IMR-90 (cell line): ENCODE data around the gene PRSS1. TPM values are rescaled to one million over a fixed set of nuclear protein-coding genes. Genes with fewer than 3 reads are reported as not detected.

Experiments
- ATAC-seq: fragments of 200-7000 bp; cut with Tn5 transposase; 2 replicates; pipeline ENCODE4 v1.9.1; 2020; ENCODE audit warnings: low read depth, mild to moderate bottlenecking, moderate library complexity
- BruUV-seq: library from RNA; stranded (reverse); fragments of 400-500 nt; replicated peaks from 2 replicates; lab custom pipeline; 2021; lab: Mats Ljungman, UMichigan
- CTCF ChIA-PET: fragments of 300-600 bp; formaldehyde crosslinking; extraction: SDS; loops from one replicate; lab custom pipeline; 2021; ENCODE audit warnings: antibody characterized with exemption; lab: Yijun Ruan, JAX
- POLR2A ChIA-PET: fragments of 300-600 bp; sonication (Branson Sonifier 250); formaldehyde crosslinking; loops from one replicate; lab custom pipeline; 2022; ENCODE audit warnings: antibody characterized with exemption; ENCODE audit not compliant: unreplicated experiment; lab: Charles Lee
- DNase-seq: peaks from one replicate; pipeline ENCODE4 v3.0.0; 2013
- H2AFZ ChIP-seq: replicated peaks from 2 replicates; pipeline ENCODE3; 2013; ENCODE audit warnings: low read length, mild to moderate bottlenecking; ENCODE audit not compliant: poor library complexity
- H2AK5ac ChIP-seq: 2 replicates; pipeline ENCODE4 v1.6.1; 2013; ENCODE audit warnings: low read depth, low read length, inconsistent platforms
- H2AK9ac ChIP-seq: replicated peaks from 2 replicates; pipeline ENCODE3; 2013; ENCODE audit warnings: mild to moderate bottlenecking, low read depth, low read length, moderate library complexity; ENCODE audit not compliant: poor library complexity
- H2BK120ac ChIP-seq: 2 replicates; pipeline ENCODE4 v1.6.1; 2013; ENCODE audit warnings: low read depth, low read length, inconsistent platforms
- H2BK15ac ChIP-seq: 3 replicates; pipeline ENCODE4 v1.6.1; 2013; ENCODE audit warnings: low read depth, low read length, inconsistent platforms
- H2BK20ac ChIP-seq: 2 replicates; pipeline ENCODE4 v1.6.1; 2013; ENCODE audit warnings: low read depth, mild to moderate bottlenecking, inconsistent platforms, low read length, moderate library complexity
- H2BK5ac ChIP-seq: 2 replicates; pipeline ENCODE4 v1.6.1; 2013; ENCODE audit warnings: mild to moderate bottlenecking, low read depth, low read length, inconsistent platforms; ENCODE audit not compliant: poor library complexity, severe bottlenecking
- H3K14ac ChIP-seq: replicated peaks from 2 replicates; pipeline ENCODE4 v1.6.1; 2013; ENCODE audit warnings: low read depth, low read length, inconsistent platforms
- H3K18ac ChIP-seq: 2 replicates; pipeline ENCODE4 v1.6.1; 2013; ENCODE audit warnings: low read depth, low read length, control low read depth
- H3K23ac ChIP-seq: 2 replicates; pipeline ENCODE4 v1.6.1; 2013; ENCODE audit warnings: low read depth, low read length, inconsistent platforms
- H3K27ac ChIP-seq: 2 replicates; pipeline ENCODE4 v1.5.1; 2013; ENCODE audit warnings: mild to moderate bottlenecking, control low read depth, low read length; ENCODE audit not compliant: insufficient read depth
- H3K27me3 ChIP-seq: 2 replicates; pipeline ENCODE4 v1.6.1; 2013; ENCODE audit warnings: low read length; ENCODE audit not compliant: control insufficient read depth, insufficient read depth
- H3K36me3 ChIP-seq: 2 replicates; pipeline ENCODE4 v1.6.1; 2013; ENCODE audit warnings: low read length, mixed read lengths; ENCODE audit not compliant: control insufficient read depth, insufficient read depth
- H3K4ac ChIP-seq: 2 replicates; pipeline ENCODE4 v1.6.1; 2013; ENCODE audit warnings: low read depth, low read length, inconsistent platforms
- H3K4me1 ChIP-seq: 2 replicates; pipeline ENCODE4 v1.6.1; 2013; ENCODE audit warnings: low read length, mixed read lengths; ENCODE audit not compliant: control insufficient read depth, insufficient read depth
- H3K4me2 ChIP-seq: 2 replicates; pipeline ENCODE4 v1.6.1; 2013; ENCODE audit warnings: low read depth, mild to moderate bottlenecking, control low read depth, low read length, moderate library complexity
- H3K4me3 ChIP-seq: 2 replicates; pipeline ENCODE4 v1.5.1; 2013; ENCODE audit warnings: low read depth, mild to moderate bottlenecking, control low read depth, low read length, moderate library complexity; ENCODE audit not compliant: insufficient read depth
- H3K56ac ChIP-seq: 2 replicates; pipeline ENCODE4 v1.6.1; 2013; ENCODE audit warnings: low read length, inconsistent platforms; ENCODE audit not compliant: insufficient read depth; ENCODE audit errors: extremely low read depth
- H3K79me1 ChIP-seq, 2 experiments: 2 replicates each; pipeline ENCODE4 v1.6.1; 2013; ENCODE audit warnings: low read length in 2 of 2, inconsistent platforms in 1 of 2, low read depth in 1 of 2
- H3K9ac ChIP-seq: 2 replicates; pipeline ENCODE4 v1.6.1; 2013; ENCODE audit warnings: low read depth, low read length, control low read depth
- H3K9me1 ChIP-seq: 2 replicates; pipeline ENCODE4 v1.6.1; 2013; ENCODE audit warnings: low read length, inconsistent platforms; ENCODE audit not compliant: insufficient read depth
- H3K9me3 ChIP-seq: 2 replicates; pipeline ENCODE4 v1.6.1; 2013; ENCODE audit warnings: low read length; ENCODE audit not compliant: control insufficient read depth, insufficient read depth
- H4K20me1 ChIP-seq: 2 replicates; pipeline ENCODE4 v1.6.1; 2013; ENCODE audit warnings: low read length, inconsistent platforms; ENCODE audit not compliant: insufficient read depth
- H4K5ac ChIP-seq: 2 replicates; pipeline ENCODE4 v1.6.1; 2013; ENCODE audit warnings: mild to moderate bottlenecking, low read depth, low read length, control low read depth
- H4K8ac ChIP-seq, 2 experiments: 2 replicates each; pipeline ENCODE4 v1.6.1; 2013; ENCODE audit warnings: low read depth in 2 of 2, low read length in 2 of 2, control low read depth in 1 of 2, inconsistent platforms in 1 of 2
- H4K91ac ChIP-seq: 2 replicates; pipeline ENCODE4 v1.6.1; 2013; ENCODE audit warnings: low read depth, low read length, inconsistent platforms; ENCODE audit not compliant: insufficient read depth
- BHLHE40 ChIP-seq: fragments of 150-350 bp; IDR thresholded peaks from 2 replicates; pipeline ENCODE4 v1.6.1; 2016; ENCODE audit warnings: mild to moderate bottlenecking, low read depth, low read length
- CEBPB ChIP-seq: IDR thresholded peaks from 2 replicates; pipeline ENCODE4 v1.6.1; 2012; ENCODE audit warnings: low read depth, low read length, improper control_type of control experiment
- MAFK ChIP-seq: IDR thresholded peaks from 2 replicates; pipeline ENCODE4 v1.6.1; 2012; ENCODE audit warnings: low read depth, low read length, improper control_type of control experiment
- NFE2L2 ChIP-seq: fragments of 150-350 bp; IDR thresholded peaks from 2 replicates; pipeline ENCODE4 v1.6.1; 2016; ENCODE audit warnings: low read depth, mild to moderate bottlenecking, low read length
- RAD21 ChIP-seq: IDR thresholded peaks from 2 replicates; pipeline ENCODE4 v1.6.1; 2012; ENCODE audit warnings: low read length, improper control_type of control experiment
- RFX5 ChIP-seq: IDR thresholded peaks from 2 replicates; pipeline ENCODE4 v1.8.0; 2012; ENCODE audit warnings: low read depth, mild to moderate bottlenecking, low read length, moderate library complexity
- SMC3 ChIP-seq: fragments of 150-350 bp; IDR thresholded peaks from 2 replicates; pipeline ENCODE4 v1.6.1; 2016; ENCODE audit warnings: low read depth, mild to moderate bottlenecking, antibody characterized with exemption, low read length, moderate library complexity
- whole genome bisulfite sequencing, 2 experiments: methylation state at CpG; one replicate each; pipeline versions ENCODE4 v1.1.5 to v1.1.7; 2013; ENCODE audit warnings: missing lambda C conversion rate in 2 of 2; ENCODE audit not compliant: insufficient read length in 1 of 2; ENCODE audit errors: extremely low coverage in 2 of 2; 5-methylcytosine and 5-hydroxymethylcytosine counted together
- dilution Hi-C: fragments of 300-500 bp; cut with HindIII; formaldehyde crosslinking; loops from one replicate; pipeline ENCODE4 v1.14.3; 2018; ENCODE audit warnings: low sequenced_read_pairs; ENCODE audit not compliant: unreplicated experiment
- in situ Hi-C: fragments of 300-500 bp; cut with MboI; formaldehyde crosslinking; loops from 3 replicates; pipeline ENCODE4 v1.14.3; 2019; ENCODE audit warnings: low sequenced_read_pairs, inconsistent platforms, mixed read lengths
- intact Hi-C: fragments of 100-400 bp; cut with micrococcal nuclease; formaldehyde crosslinking; loops from 2 replicates; pipeline ENCODE4 v1.10.0; 2022
- polyA plus RNA-seq, 3 experiments: library from polyadenylated mRNA; depleted of rRNA; stranded (reverse); fragments of >200 nt; gene quantifications; 2 replicates each; pipeline ENCODE4 v1.2.3, GENCODE V29; 2012; ENCODE audit warnings: low replicate concordance in 1 of 3
- total RNA-seq: library from RNA; depleted of rRNA; stranded (reverse); fragments of >200 nt; gene quantifications from 2 replicates; pipeline ENCODE4 v1.2.3, GENCODE V29; 2012
- TF ChIP-seq, protein P1 (sequence below): conservative IDR thresholded peaks from 2 replicates; pipeline ENCODE4 v1.5.1; 2012; ENCODE audit warnings: mild to moderate bottlenecking, low read depth, low read length, improper control_type of control experiment

Gene PRSS1
- total and polyA plus RNA-seq, 2 of the 4 experiments (the other 2 are of a cell fraction), result not detected

DNA sequence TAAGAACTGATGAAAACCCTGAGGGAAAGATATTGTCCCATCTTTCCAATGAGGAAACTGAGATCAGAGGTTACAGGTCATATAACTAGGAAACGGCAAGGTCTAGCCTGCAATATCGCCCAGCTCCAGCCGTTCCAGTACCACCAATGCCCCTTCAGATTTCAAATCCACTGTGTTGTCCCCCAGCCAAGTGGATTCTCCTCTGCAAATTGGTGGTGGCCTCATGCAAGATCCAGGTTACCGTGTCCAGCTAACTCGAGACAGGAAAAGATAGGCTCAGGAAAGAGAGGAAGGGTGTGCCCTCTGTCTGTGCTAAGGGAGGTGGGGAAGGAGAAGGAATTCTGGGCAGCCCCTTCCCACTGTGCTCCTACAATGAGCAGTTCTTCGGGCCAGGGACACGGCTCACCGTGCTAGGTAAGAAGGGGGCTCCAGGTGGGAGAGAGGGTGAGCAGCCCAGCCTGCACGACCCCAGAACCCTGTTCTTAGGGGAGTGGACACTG is 46.8 kb downstream of the PRSS1 start:
- Histone ChIP-seq H2AK9ac (no peak overlapping the region), H2BK15ac (no peak overlapping the region), H3K4me3 (no peak overlapping the region), H4K5ac (no peak overlapping the region), H3K9ac (no peak overlapping the region), H3K56ac (no peak overlapping the region), H3K4ac (no peak overlapping the region), H3K79me1 (no peaks in the 10 kb centered on the region), H4K8ac (no peak overlapping the region), H2AK5ac (no peak overlapping the region), H2BK5ac (no peak overlapping the region), H3K14ac (no peak overlapping the region), H3K9me3 (no peaks in the 10 kb centered on the region), H4K91ac (no peak overlapping the region), H3K23ac (no peak overlapping the region), H3K27ac (no peak overlapping the region), H3K36me3 (no peaks in the 10 kb centered on the region), H3K9me1 (no peaks in the 10 kb centered on the region), H2AFZ (peak overlapping the region; percentile 6), H3K4me1 (no peaks in the 10 kb centered on the region), H2BK20ac (no peak overlapping the region), H3K4me2 (no peak overlapping the region), H2BK120ac (no peak overlapping the region), H3K27me3 (peaks cover 58% of the 10 kb centered on the region), H3K18ac (no peak overlapping the region), H4K20me1 (no peaks in the 10 kb centered on the region)
- TF ChIP-seq, protein P1, sequence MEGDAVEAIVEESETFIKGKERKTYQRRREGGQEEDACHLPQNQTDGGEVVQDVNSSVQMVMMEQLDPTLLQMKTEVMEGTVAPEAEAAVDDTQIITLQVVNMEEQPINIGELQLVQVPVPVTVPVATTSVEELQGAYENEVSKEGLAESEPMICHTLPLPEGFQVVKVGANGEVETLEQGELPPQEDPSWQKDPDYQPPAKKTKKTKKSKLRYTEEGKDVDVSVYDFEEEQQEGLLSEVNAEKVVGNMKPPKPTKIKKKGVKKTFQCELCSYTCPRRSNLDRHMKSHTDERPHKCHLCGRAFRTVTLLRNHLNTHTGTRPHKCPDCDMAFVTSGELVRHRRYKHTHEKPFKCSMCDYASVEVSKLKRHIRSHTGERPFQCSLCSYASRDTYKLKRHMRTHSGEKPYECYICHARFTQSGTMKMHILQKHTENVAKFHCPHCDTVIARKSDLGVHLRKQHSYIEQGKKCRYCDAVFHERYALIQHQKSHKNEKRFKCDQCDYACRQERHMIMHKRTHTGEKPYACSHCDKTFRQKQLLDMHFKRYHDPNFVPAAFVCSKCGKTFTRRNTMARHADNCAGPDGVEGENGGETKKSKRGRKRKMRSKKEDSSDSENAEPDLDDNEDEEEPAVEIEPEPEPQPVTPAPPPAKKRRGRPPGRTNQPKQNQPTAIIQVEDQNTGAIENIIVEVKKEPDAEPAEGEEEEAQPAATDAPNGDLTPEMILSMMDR, result no peak
- TF ChIP-seq MAFK (no peak), RFX5 (no peak), CEBPB (no peak), BHLHE40 (no peak), RAD21 (no peak), NFE2L2 (no peak), SMC3 (no peak)
- dilution Hi-C loops (loop anchor here (25.0 kb wide), 1 partner anchor 284 kb away; no protein-coding TSS in a partner anchor), intact Hi-C loops (no loop called here), in situ Hi-C loops (no loop called here)
- CTCF ChIA-PET, result interaction anchor here (1.1 kb wide), 1 partner anchor 192 kb away, joined by 3 read pairs; no protein-coding TSS in a partner anchor
- POLR2A ChIA-PET, result no interaction called here
- ATAC-seq (no peak), DNase-seq (no peak)
- 0% methylated on average over 1 of the region's 9 CpGs; no CpG with 5 or more reads in 1 of the 2 experiments for WGBS, 2 experiments
- BruUV-seq, result no TSS peak
